ENCODE data around the gene UBE2G2. TPM values are rescaled to one million over a fixed set of nuclear protein-coding genes. Genes with fewer than 3 reads are reported as not detected.

Gene UBE2G2
- total and polyA plus RNA-seq, 7 donors = 39.0 to 93.8 (median 72.8) TPM

DNA sequence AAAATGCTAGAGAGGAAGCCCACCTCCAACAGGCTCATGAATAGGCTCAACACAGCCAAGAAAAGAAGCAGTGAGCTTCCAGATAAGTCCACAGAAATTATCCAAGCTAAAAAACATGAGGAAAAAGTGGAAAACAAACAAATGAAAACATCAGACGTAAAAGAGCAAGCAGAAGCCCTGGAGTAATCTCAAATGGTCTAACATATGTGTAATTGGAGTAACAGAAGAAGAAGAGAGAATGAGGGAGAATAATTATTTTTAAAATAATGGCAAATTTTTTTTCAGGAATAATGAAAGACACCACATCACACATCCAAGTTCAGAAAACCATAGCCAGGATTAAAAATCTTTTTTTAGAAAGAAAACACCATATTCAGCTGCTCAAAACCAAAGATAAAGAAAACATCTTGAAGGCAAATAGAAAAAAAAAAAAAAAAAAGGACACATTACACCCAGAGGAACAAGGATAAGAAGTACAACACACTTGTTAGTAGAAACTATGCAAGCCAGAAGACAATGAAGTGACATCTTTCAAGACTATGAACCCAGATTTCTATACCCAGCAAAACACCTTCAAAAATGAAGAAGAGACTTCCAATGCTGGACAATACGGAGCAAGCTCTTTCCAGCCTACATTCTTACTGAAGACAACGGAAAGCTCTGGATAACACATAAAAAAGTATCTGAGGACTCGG is 26.9 kb upstream of the UBE2G2 start:
- Histone ChIP-seq H3K27me3 (ENCODE audit: insufficient read depth in 3 of 3, low read length in 2 of 3) (no peaks in the 10 kb centered on the region), H3K9me3 (peaks cover 10% of the 10 kb centered on the region), H3K36me3 (ENCODE audit: insufficient read depth in 1 of 2, low read depth in 1 of 2) (no peaks in the 10 kb centered on the region), H3K4me3 (no peak overlapping the region), H3K4me1 (no peaks in the 10 kb centered on the region), H3K27ac (no peak overlapping the region)
- TF ChIP-seq, protein P1, sequence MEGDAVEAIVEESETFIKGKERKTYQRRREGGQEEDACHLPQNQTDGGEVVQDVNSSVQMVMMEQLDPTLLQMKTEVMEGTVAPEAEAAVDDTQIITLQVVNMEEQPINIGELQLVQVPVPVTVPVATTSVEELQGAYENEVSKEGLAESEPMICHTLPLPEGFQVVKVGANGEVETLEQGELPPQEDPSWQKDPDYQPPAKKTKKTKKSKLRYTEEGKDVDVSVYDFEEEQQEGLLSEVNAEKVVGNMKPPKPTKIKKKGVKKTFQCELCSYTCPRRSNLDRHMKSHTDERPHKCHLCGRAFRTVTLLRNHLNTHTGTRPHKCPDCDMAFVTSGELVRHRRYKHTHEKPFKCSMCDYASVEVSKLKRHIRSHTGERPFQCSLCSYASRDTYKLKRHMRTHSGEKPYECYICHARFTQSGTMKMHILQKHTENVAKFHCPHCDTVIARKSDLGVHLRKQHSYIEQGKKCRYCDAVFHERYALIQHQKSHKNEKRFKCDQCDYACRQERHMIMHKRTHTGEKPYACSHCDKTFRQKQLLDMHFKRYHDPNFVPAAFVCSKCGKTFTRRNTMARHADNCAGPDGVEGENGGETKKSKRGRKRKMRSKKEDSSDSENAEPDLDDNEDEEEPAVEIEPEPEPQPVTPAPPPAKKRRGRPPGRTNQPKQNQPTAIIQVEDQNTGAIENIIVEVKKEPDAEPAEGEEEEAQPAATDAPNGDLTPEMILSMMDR (IDR thresholded peaks at IDR 0.05) = no peak
- ATAC-seq (no peak), DNase-seq (no peak)
- 82 to 88% (median 84%) methylated on average over 4 of the region's 4 CpGs for WGBS, 3 donors
- intact Hi-C loops (cut with DNase I) = no loop called here

DNA sequence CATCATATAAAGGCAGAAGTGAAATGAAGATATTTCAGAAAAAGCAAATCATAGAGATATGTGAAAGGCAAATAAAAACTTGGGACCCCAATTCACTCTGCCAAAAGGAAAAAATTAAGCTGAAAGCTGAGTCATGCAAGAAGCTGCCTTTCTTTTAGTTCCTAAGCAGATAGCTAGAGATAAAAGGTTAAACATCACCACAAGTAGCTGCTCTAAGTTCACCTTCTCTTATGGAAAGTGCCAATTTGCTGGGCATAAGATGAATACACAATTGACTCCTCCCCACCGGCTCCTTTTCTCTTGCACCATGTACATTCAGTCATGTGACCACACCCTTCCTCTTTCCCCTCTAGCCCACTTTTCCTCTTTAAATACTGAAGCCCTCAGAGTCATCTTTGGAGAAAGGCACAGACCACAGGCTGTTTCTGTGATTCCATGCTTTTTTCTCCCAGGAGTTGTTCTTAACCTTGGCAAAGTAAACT is 21.6 kb upstream of the UBE2G2 start:
- Histone ChIP-seq H3K4me1 (no peaks in the 10 kb centered on the region), H3K27me3 (ENCODE audit: insufficient read depth in 3 of 3, low read length in 2 of 3) (no peaks in the 10 kb centered on the region), H3K27ac (no peak overlapping the region), H3K9me3 (peaks cover 13% of the 10 kb centered on the region), H3K4me3 (no peak overlapping the region), H3K36me3 (ENCODE audit: insufficient read depth in 1 of 2, low read depth in 1 of 2) (no peaks in the 10 kb centered on the region)
- DNase-seq (no peak), ATAC-seq (no peak)
- intact Hi-C loops (cut with DNase I) = no loop called here
- 90 to 94% (median 91%) methylated on average over 1 of the region's 1 CpG for WGBS, 3 donors
- TF ChIP-seq, protein P1 (IDR thresholded peaks at IDR 0.05) = no peak

DNA sequence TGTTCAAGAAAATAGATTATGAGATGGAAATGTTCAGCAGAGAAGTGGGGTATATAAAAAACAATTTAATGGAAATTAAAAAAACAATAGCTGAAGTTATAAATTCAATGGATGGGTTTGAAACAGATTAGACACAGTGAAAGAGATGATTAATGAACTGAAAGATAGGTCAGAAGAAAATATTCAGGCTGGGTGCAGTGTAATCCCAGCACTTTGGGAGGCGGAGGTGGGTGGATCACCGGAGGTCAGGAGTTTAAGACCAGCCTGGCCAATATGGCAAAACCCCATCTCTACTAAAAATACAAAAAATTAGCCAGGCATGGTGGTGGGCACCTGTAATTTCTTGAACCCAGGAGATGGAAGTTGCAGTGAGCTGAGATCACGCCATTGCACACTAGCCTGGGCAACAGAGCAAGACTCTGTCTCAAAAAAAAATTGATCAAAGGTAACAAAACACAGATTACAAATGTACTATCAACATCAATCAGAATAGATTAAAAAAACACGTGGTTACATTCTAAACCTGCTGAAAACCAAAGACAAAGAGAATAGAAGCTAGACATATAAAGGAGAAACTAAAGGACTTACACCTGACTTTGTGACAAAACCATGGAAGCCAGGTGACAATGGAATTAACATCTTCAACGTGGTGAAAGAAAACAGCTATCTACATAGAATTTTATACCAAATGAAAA is 21.0 kb upstream of the UBE2G2 start:
- intact Hi-C loops (cut with DNase I) = no loop called here
- no peaks in the 10 kb centered on the region for H3K36me3 ChIP-seq (ENCODE audit: insufficient read depth in 1 of 2, low read depth in 1 of 2)
- ATAC-seq (no peak), DNase-seq (no peak)
- no peaks in the 10 kb centered on the region for H3K4me1 ChIP-seq
- H3K9me3 ChIP-seq = peaks cover 9% of the 10 kb centered on the region
- WGBS, 3 donors = 65 to 73% (median 69%) methylated on average over 5 of the region's 5 CpGs
- H3K27ac ChIP-seq = no peak overlapping the region
- TF ChIP-seq, protein P1 (IDR thresholded peaks at IDR 0.05) = no peak
- H3K4me3 ChIP-seq = no peak overlapping the region
- no peaks in the 10 kb centered on the region for H3K27me3 ChIP-seq (ENCODE audit: insufficient read depth in 3 of 3, low read length in 2 of 3)

DNA sequence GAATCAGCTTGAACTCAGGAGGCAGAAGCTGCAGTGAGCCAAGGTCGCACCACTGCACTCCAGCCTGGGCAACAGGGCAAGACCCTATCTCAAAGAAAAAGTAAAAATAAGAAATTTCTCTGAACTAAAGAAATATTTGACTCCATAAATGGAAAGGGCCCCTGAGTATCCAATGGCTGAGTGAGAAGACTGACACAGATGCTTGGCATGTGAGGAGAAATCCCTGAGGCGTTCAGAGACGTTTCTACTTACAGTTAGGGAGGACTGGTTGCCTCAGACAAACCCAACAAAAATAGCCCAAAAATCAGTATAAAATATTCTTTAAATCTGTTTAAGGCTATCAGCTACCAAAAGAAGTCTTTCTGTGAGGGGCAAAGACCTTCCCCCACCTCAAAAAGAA is 19.2 kb upstream of the UBE2G2 start:
- no peaks in the 10 kb centered on the region for H3K36me3 ChIP-seq (ENCODE audit: insufficient read depth in 1 of 2, low read depth in 1 of 2)
- ATAC-seq (no peak), DNase-seq (no peak)
- H3K4me1 ChIP-seq = peaks cover 11% of the 10 kb centered on the region
- TF ChIP-seq, protein P1 (IDR thresholded peaks at IDR 0.05) = no peak
- no peak overlapping the region for H3K27ac ChIP-seq
- H3K9me3 ChIP-seq = peaks cover 9% of the 10 kb centered on the region
- intact Hi-C loops (cut with DNase I) = no loop called here
- no peaks in the 10 kb centered on the region for H3K27me3 ChIP-seq (ENCODE audit: insufficient read depth in 3 of 3, low read length in 2 of 3)
- no peak overlapping the region for H3K4me3 ChIP-seq
- WGBS, 3 donors = 60 to 63% (median 62%) methylated on average over 3 of the region's 3 CpGs
